ENCODE data around the gene FAM200C.
"Not testable (repeated sequence)": the region's sequence is repeated elsewhere in the genome, so short reads cannot be mapped to it uniquely, and the experiment has no call there.

Gene FAM200C

GRCh38 chr5:160399402-160400353 lies at the start of gene FAM200C:
FAM200C (minus strand) TSS chr5:160400054; CDS start chr5:160395490, 4,564 bp downstream.
- DNase-seq = peak; percentile 50

GRCh38 chr5:160449458-160449857 lies 49.6 kb upstream of the FAM200C start:
- no peak for DNase-seq

GRCh38 chr5:160448886-160449285 lies 49.0 kb upstream of the FAM200C start:
- DNase-seq = no peak

GRCh38 chr5:160445751-160446150 lies 45.9 kb upstream of the FAM200C start:
- DNase-seq = no peak

GRCh38 chr5:160445132-160445531 lies 45.3 kb upstream of the FAM200C start:
- DNase-seq = no peak

- no peak for DNase-seq
Measured at GRCh38 chr5:160444407-160444806, 44.6 kb upstream of the FAM200C start.

DNA sequence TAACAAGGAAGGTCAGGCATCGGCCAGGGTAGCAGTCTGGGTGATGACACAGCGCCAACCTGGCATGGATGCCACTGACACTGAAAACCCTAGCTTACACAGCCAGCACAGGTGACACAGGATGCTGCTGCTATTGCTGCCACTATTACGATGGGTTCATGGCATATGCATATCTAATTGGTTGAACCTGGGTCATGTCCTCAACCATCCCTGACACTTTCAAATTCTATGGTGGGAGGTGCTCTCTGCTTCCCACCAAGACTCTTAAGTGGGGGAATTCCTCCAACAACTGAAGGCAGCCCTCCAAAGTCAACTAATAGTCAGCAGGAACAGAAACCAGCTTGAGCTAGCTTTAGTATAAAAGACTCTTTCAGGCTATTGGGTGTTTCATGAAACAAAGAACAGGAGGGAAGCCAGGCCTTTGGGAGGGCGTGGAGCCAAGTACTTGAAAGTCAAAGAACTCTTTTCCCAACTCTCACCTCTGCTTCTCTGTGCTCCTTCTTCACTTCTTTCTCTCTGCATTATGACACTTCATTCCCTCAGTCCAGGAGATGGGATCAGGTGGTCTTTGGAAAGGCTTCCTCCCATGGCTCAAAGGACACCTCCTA lies 43.1 kb upstream of the FAM200C start:
- DNase-seq = no peak

- no peak for DNase-seq
Measured at GRCh38 chr5:160441311-160441781, 41.5 kb upstream of the FAM200C start.

- peak; percentile 90 for DNase-seq
Measured at GRCh38 chr5:160439205-160439600, 39.3 kb upstream of the FAM200C start.

DNA sequence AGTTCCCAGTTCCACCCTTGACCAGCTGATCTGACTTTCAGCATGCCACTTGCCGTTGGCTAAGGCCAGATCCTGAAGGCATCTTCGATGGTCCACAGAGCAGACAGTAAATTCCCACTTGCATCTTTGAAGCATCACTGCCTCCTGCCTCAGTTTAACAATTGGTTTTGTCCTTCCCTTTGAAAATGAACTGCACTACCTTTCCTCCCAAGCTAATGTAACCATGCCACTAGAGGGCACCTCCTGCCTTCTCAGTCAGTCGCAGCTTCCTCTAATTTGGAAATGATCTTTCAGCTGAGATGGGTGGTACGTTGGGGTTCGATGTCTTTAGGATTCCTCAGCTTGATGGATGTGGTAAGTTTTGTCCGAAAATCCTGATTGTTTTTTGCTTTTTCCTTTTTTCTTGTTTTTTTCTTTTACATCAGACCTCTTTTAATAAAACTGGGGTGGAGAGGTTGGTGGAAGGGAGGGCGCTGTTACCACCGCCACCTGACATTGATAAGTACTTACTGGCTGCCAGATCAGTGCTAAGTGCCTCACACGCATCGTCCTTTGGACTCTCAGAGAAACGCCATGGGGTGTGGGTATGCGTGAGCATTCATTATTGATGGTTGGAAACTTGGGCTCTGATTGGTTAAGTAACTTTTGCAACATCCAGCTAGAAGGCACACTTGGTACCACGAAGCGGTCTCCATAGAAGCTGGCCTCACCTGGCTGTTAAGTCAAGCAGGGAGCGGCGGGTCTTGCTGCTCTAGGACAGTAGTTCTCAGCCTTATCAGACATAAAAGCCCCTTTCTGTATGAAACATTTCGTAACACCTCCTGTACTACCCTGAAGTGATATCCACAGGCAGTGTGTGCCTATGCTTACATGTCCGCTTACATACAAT lies 38.7 kb upstream of the FAM200C start:
- DNase-seq = peak; percentile 46

GRCh38 chr5:160437271-160437670 lies 37.4 kb upstream of the FAM200C start:
- no peak for DNase-seq

DNA sequence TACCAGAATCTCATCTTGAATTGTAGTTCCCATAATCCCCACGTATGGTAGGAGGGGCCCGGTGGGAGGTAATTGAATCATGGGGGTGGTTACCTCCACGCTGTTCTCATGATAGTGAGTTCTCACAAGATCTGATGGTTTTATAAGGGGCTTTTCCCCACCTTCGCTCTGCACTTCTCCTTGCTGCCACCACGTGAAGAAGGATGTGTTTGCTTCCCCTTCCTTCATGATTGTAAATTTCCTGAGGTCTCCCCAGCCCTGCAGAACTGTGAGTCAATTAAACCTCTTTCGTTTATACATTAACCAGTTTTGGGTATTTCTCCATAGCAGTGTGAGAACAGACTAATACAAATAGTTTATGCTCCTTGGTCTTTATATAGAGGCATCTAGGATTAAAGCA lies 36.8 kb upstream of the FAM200C start:
- DNase-seq = not testable (repeated sequence)

DNA sequence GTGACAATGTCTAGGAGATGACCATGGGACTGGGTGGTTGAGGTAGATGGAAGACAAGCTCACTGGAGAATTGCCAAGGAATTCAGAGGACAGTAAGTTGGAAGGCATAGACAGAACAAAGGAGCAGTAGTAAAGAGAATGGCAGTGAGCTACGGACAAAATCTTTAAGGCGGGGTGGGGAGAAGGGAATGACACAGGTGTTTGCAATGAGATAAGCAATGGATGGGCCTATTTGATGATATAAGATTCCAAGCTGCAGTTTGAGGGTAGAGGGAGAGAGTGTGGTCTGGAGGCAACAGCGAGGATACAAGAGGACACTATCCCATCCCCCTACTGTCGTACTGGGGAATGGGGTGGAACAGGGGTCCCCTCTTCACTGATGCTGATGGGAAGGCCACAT lies 36.2 kb upstream of the FAM200C start:
- no peak for DNase-seq

DNA sequence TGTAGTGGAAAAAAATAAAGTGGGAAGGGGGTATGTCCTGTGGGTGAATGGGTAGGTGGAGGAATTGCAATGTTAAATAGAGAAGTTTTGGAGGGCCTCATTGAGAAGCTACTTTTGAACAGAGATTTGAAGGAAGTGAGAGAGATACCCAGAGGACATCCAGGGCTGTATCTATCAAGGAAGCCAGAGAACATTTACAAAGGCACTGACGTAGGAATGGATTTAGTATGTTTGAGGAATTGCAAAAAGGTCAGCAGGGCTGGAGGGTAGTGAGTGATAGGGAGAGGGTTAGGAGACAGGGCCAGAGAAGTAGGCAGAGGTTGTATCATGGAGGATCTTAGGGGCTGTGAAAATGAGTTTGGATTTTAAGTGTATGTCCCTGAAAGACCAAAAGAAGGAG lies 35.7 kb upstream of the FAM200C start:
- no peak for DNase-seq

GRCh38 chr5:160434022-160434531 lies 34.2 kb upstream of the FAM200C start:
- no peak for DNase-seq

DNA sequence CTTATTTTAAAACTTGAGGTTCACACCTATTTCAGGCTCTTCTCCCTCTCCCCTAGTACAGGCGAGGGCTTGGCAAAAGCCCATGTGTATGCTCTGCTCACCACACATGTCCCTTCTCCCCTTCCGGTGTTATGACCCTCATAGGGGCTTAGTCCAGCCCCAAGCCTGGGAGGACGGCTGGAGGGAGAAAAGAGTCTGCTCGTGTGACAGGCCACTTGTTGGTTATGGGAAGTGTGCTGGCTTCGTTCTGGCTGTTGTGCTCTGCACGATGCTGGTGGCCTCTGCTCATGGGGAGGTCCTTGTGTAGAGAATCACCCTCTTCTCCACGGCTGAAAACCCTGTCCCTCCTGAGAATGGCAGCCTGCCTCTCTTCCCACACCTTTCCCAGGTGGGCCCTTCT lies 32.9 kb upstream of the FAM200C start:
- no peak for DNase-seq

DNA sequence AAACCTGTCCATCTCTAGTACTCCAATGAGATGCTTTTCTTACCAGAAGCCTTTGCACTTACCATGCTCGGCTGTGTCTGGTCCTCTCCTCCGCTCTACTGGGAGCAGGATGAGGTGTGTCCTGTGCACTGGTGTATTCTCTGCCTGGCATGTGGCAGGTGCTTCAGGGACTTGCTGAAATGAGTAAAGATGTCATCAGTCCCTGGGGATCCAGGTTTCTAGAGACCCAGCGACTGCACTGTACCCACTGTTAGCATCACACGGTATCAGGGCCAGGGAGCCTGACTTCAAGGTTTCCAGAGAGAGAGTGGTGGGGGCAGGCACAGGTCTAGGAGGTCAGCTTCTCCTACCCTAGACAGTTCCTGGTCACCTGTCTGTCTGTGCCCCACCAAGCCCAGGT lies 32.3 kb upstream of the FAM200C start:
- DNase-seq = no peak

- DNase-seq = no peak
Measured at GRCh38 chr5:160427607-160428006, 27.8 kb upstream of the FAM200C start.

DNA sequence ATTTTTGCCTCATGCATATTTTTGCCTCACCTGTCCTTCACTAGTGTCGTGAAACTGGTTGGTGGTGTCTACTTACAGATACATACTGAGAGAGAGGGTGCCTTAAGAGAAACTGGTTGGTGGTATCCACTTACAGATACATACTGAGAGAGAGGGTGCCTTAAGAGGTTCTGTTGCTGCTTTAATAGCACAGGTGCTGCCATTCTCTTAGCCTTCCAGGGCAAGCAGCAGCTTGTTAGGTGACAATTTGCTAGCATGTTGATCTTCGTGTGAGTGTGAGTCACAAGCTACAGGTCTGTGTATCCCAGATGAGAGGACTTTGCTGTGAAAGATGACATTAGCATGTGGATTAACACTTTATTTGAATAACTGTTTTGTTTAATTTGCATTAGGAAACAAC lies 23.2 kb upstream of the FAM200C start:
- no peak for DNase-seq

GRCh38 chr5:160421625-160422258 lies 21.9 kb upstream of the FAM200C start, which contains the start of gene PTTG1:
PTTG1 (plus strand) TSS chr5:160421855; CDS start chr5:160422313, 458 bp downstream.
- DNase-seq = peak; percentile 88

GRCh38 chr5:160420331-160420610 lies 20.4 kb upstream of the FAM200C start:
- no peak for DNase-seq

Data from activated CD4-positive, alpha-beta T cell treated with anti-CD3 and anti-CD28 coated beads, Interleukin-2, amount 50 U/mL, for 1 hour (primary cell).